ENCODE results near the gene MAP4K4.

DNA sequence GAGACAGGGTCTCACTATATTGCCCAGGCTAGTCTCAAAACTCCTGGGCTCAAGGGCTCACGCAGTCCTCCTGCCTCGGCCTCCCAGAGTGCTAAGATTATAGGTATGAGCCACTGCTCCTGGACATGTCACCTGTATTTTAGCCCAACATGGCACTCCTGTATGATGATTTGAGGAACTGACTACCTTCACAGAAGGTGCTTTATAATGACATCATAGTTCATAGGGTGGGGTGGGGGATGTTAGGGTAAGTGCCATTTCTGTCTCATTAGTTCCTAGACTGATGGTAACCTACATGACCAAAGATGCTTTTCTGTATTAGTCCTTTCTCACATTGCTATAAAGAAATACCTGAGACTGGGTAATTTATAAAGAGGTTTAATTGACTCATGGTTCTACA, 109.7 kb downstream of the MAP4K4 start:
- TF ChIP-seq CTCF (IDR thresholded peaks at IDR 0.05 in 4 of 5, conservative IDR thresholded peaks at IDR 0.05 in 1 of 5), result no peak
- TF ChIP-seq POLR2A (IDR thresholded peaks at IDR 0.05), result no peak
